ENCODE results near the gene GAMT.

Gene GAMT

GRCh38 chr19:1365319-1366269, 35.7 kb downstream of the GAMT start:
- DNase-seq (ENCODE audit: low spot score) = no peak

- no peak for DNase-seq (ENCODE audit: low spot score)
Observed at GRCh38 chr19:1364070-1364704, 37.2 kb downstream of the GAMT start.

GRCh38 chr19:1363599-1363998, 37.7 kb downstream of the GAMT start:
- DNase-seq (ENCODE audit: low spot score) = no peak

- DNase-seq (ENCODE audit: low spot score) = no peak
Observed at GRCh38 chr19:1362387-1363257, 38.7 kb downstream of the GAMT start.

- DNase-seq (ENCODE audit: low spot score) = no peak
Observed at GRCh38 chr19:1361601-1362386, 39.5 kb downstream of the GAMT start.

- DNase-seq (ENCODE audit: low spot score) = peak; percentile 86
Observed at GRCh38 chr19:1360818-1361461, 40.4 kb downstream of the GAMT start.

- no peak for DNase-seq (ENCODE audit: low spot score)
Observed at GRCh38 chr19:1360126-1360817, 41.1 kb downstream of the GAMT start.

- no peak for DNase-seq (ENCODE audit: low spot score)
Observed at GRCh38 chr19:1357531-1358109, 43.7 kb downstream of the GAMT start.

GRCh38 chr19:1356508-1356865, 44.9 kb downstream of the GAMT start:
- DNase-seq (ENCODE audit: low spot score) = no peak

GRCh38 chr19:1355568-1356507, 45.5 kb downstream of the GAMT start:
- DNase-seq (ENCODE audit: low spot score) = peak; percentile 77

- no peak for DNase-seq (ENCODE audit: low spot score)
Observed at GRCh38 chr19:1354970-1355567, 46.3 kb downstream of the GAMT start.

- no peak for DNase-seq (ENCODE audit: low spot score)
Observed at GRCh38 chr19:1353144-1353543, 48.2 kb downstream of the GAMT start.

- no peak for DNase-seq (ENCODE audit: low spot score)
Observed at GRCh38 chr19:1351381-1351851, 49.9 kb downstream of the GAMT start.

- no peak for DNase-seq (ENCODE audit: low spot score)
Observed at GRCh38 chr19:1350867-1351266, 50.5 kb downstream of the GAMT start.

GRCh38 chr19:1349211-1349610, 52.1 kb downstream of the GAMT start:
- no peak for DNase-seq (ENCODE audit: low spot score)
